Liver (tissue), 9 donors: Measurements from ENCODE around the gene CNTN5. TPM values are rescaled to one million over a fixed set of nuclear protein-coding genes. Genes with fewer than 3 reads are reported as not detected.

ENCODE experiments used
- DNase-seq: peaks from one replicate; pipeline ENCODE4 v3.0.0-alpha.2; 2017; ENCODE audit warnings: low spot score
- H3K27ac ChIP-seq, 2 donors: one replicate each; pipeline ENCODE4 v1.7.0; 2013; ENCODE audit warnings: inconsistent platforms in 2 of 2, low read length in 2 of 2, control low read depth in 1 of 2, low read depth in 1 of 2, mild to moderate bottlenecking in 1 of 2
- H3K27me3 ChIP-seq, 4 donors: one replicate each; pipeline versions ENCODE4 v1.6.1 to v1.7.0; 2013; ENCODE audit warnings: low read length in 3 of 4, inconsistent platforms in 1 of 4, mild to moderate bottlenecking in 1 of 4, moderate library complexity in 1 of 4; ENCODE audit not compliant: control insufficient read depth in 4 of 4, insufficient read depth in 4 of 4
- H3K36me3 ChIP-seq, 4 donors: one replicate each; pipeline versions ENCODE4 v1.6.1 to v1.7.0; 2013; ENCODE audit warnings: low read length in 3 of 4, mild to moderate bottlenecking in 3 of 4, low read depth in 1 of 4, moderate library complexity in 1 of 4; ENCODE audit not compliant: control insufficient read depth in 4 of 4, insufficient read depth in 3 of 4
- H3K4me1 ChIP-seq, 4 donors: one replicate each; pipeline versions ENCODE4 v1.6.1 to v1.7.0; 2013; ENCODE audit warnings: low read length in 3 of 4, mild to moderate bottlenecking in 3 of 4, moderate library complexity in 1 of 4; ENCODE audit not compliant: control insufficient read depth in 4 of 4, insufficient read depth in 4 of 4
- H3K4me3 ChIP-seq, 3 donors: one replicate each; pipeline versions ENCODE4 v1.6.1 to v1.7.0; 2013; ENCODE audit warnings: low read length in 3 of 3, control low read depth in 1 of 3, low read depth in 1 of 3, mild to moderate bottlenecking in 1 of 3
- H3K9ac ChIP-seq, 2 donors: one replicate each; pipeline ENCODE4 v1.7.0; 2013; ENCODE audit warnings: low read length in 2 of 2, mild to moderate bottlenecking in 2 of 2, moderate library complexity in 2 of 2, control low read depth in 1 of 2, low read depth in 1 of 2
- H3K9me3 ChIP-seq, 4 donors: one replicate each; pipeline versions ENCODE4 v1.6.1 to v1.7.0; 2013; ENCODE audit warnings: low read length in 3 of 4; ENCODE audit not compliant: control insufficient read depth in 4 of 4
- EGR1 ChIP-seq, 2 donors: IDR thresholded peaks; 2 replicates each; pipeline ENCODE4 v1.6.1; 2016 to 2018; ENCODE audit warnings: antibody characterized with exemption in 2 of 2, low read depth in 2 of 2
- FOXA2 ChIP-seq: IDR thresholded peaks from 2 replicates; pipeline ENCODE4 v1.6.1; 2016; ENCODE audit warnings: antibody characterized with exemption
- GABPA ChIP-seq, 2 donors: IDR thresholded peaks in 1 of 2; conservative IDR thresholded peaks in 1 of 2; 2 replicates each; pipeline ENCODE4 v1.6.1; 2016; ENCODE audit warnings: antibody characterized with exemption in 2 of 2, mild to moderate bottlenecking in 1 of 2, moderate library complexity in 1 of 2
- HNF4A ChIP-seq, 2 donors: conservative IDR thresholded peaks; 2 replicates each; pipeline ENCODE4 v1.6.1; 2016; ENCODE audit warnings: antibody characterized with exemption in 2 of 2, mild to moderate bottlenecking in 2 of 2
- NR2F2 ChIP-seq: IDR thresholded peaks from 2 replicates; pipeline ENCODE4 v1.6.1; 2016; ENCODE audit warnings: antibody characterized with exemption
- RAD21 ChIP-seq, 2 donors: IDR thresholded peaks; 2 replicates each; pipeline ENCODE4 v1.6.1; 2016; ENCODE audit warnings: antibody characterized with exemption in 2 of 2, mild to moderate bottlenecking in 2 of 2
- RXRA ChIP-seq, 2 donors: IDR thresholded peaks; 2 replicates each; pipeline ENCODE4 v1.6.1; 2017 to 2018; ENCODE audit warnings: antibody characterized with exemption in 2 of 2, mild to moderate bottlenecking in 1 of 2
- SP1 ChIP-seq: IDR thresholded peaks from 2 replicates; pipeline ENCODE4 v1.6.1; 2018; ENCODE audit warnings: antibody characterized with exemption, mild to moderate bottlenecking
- YY1 ChIP-seq: IDR thresholded peaks from 2 replicates; pipeline ENCODE4 v1.6.1; 2016; ENCODE audit warnings: antibody characterized with exemption, mild to moderate bottlenecking
- WGBS: extraction: QIAGEN DNeasy Blood & Tissue Kit; methylation state at CpG from one replicate; pipeline ENCODE4 v1.1.7; 2013; 5-methylcytosine and 5-hydroxymethylcytosine counted together
- polyA plus RNA-seq, 2 donors: library from polyadenylated mRNA; stranded (reverse) in 1 of 2; unstranded in 1 of 2; fragments of 200-250 nt in 1 of 2; fragments of >200 nt in 1 of 2; fragmentation: Nextera tagmentation in 1 of 2; extraction: Ambion mirVana in 1 of 2; gene quantifications; one replicate each; pipeline versions ENCODE4 v1.2.1 to v1.2.3, GENCODE V29; 2013 to 2015
- total RNA-seq, 2 donors: library from RNA; depleted of rRNA; stranded (reverse); fragments of >200 nt; gene quantifications; one replicate each; pipeline ENCODE4 v1.2.3, GENCODE V29; 2014
- TF ChIP-seq, protein P1 (sequence below): IDR thresholded peaks from 2 replicates; pipeline ENCODE4 v1.6.1; 2016; ENCODE audit warnings: antibody characterized with exemption, mild to moderate bottlenecking
- TF ChIP-seq, protein P2 (sequence below): fragments of 150-350 bp; IDR thresholded peaks from 2 replicates; pipeline ENCODE4 v1.5.1; 2017; ENCODE audit warnings: improper control_type of control experiment, low read depth, low read length; ENCODE audit not compliant: missing input control
- TF ChIP-seq, protein P3 (sequence below): IDR thresholded peaks from 2 replicates; pipeline ENCODE4 v1.6.1; 2016; ENCODE audit warnings: antibody characterized with exemption
- TF ChIP-seq, protein P4 (sequence below): IDR thresholded peaks from 2 replicates; pipeline ENCODE4 v1.6.1; 2016; ENCODE audit warnings: antibody characterized with exemption
- donor health status: healthy.
- donor health status: healthy.
- donor health status: healthy.
- donor health status: healthy.
- donor health status: healthy.

Gene CNTN5
- total and polyA plus RNA-seq, 4 donors, result 0.01 to 0.08 (median 0.04) TPM

DNA sequence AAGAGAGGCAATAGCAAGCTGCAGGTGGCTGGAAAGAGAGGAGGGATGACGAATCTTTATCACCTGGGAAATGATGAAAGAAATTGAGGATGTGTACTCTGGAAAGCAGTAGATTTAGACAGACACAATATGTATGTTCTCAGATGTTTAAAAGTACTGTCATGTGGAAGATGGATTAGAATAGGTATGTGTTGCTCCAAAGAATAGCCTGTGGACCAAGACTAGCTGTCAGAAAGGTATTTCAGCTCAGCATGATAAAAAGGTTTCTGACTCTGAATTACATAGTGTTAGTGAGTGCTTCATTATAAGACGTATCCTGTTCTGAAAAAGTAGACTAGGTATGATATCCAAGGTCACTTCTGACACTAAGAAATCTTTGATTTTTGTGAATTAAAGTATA, 322.4 kb downstream of the CNTN5 start (continued):
- TF ChIP-seq, protein P1, sequence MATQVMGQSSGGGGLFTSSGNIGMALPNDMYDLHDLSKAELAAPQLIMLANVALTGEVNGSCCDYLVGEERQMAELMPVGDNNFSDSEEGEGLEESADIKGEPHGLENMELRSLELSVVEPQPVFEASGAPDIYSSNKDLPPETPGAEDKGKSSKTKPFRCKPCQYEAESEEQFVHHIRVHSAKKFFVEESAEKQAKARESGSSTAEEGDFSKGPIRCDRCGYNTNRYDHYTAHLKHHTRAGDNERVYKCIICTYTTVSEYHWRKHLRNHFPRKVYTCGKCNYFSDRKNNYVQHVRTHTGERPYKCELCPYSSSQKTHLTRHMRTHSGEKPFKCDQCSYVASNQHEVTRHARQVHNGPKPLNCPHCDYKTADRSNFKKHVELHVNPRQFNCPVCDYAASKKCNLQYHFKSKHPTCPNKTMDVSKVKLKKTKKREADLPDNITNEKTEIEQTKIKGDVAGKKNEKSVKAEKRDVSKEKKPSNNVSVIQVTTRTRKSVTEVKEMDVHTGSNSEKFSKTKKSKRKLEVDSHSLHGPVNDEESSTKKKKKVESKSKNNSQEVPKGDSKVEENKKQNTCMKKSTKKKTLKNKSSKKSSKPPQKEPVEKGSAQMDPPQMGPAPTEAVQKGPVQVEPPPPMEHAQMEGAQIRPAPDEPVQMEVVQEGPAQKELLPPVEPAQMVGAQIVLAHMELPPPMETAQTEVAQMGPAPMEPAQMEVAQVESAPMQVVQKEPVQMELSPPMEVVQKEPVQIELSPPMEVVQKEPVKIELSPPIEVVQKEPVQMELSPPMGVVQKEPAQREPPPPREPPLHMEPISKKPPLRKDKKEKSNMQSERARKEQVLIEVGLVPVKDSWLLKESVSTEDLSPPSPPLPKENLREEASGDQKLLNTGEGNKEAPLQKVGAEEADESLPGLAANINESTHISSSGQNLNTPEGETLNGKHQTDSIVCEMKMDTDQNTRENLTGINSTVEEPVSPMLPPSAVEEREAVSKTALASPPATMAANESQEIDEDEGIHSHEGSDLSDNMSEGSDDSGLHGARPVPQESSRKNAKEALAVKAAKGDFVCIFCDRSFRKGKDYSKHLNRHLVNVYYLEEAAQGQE, result no peak

DNA sequence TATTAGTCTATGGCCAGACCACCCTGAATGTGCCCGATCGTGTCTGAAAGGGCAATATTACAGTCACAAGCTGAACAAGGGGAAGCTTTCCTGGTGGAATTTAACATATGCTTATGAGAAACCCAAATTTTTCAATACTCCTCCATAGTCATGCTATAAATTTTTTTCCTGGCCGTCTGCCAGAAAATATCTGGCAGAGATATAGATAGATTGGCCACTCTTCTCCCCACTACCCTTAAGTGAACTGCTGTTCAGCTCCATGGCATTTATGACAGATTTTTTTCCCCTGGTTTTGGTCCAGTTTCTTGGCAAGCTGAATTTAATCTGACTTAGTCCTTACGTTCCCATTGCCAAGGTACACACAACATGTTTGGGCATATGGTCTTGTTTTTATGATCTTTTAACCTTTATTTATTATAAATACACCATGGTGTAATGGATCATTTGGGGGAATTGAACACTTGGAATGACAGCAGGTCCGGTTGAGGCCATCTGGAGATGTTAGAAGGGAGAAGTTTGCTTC, 328.5 kb downstream of the CNTN5 start:
- WGBS, result 55% methylated on average over 5 of the region's 5 CpGs

DNA sequence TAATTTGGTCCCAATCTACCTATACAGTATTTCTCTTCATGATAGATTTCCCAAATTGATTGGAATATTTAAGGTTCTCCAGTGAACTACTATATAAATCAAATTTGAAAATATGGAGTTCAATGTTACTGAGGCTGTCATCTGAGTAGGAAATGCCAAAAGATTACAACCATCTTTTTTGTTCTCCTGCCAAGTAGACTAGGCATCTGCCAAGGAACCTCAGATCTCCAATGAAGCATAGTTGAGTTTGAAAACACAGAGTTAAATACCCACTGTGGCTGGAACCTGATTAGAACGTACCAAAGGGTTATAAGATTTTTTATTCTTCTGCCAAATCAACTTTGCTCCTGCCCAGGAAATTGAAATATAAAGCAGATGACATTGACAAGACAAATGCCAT, 330.9 kb downstream of the CNTN5 start:
- no peaks in the 10 kb centered on the region for H3K9me3 ChIP-seq
- DNase-seq, result no peak
- no peaks in the 10 kb centered on the region for H3K4me1 ChIP-seq
- no peaks in the 10 kb centered on the region for H3K27me3 ChIP-seq
- H3K36me3 ChIP-seq, result no peaks in the 10 kb centered on the region
- no peak overlapping the region for H3K9ac ChIP-seq
- H3K27ac ChIP-seq, result no peak overlapping the region
- no peak overlapping the region for H3K4me3 ChIP-seq
- no peak for TF ChIP-seq NR2F2
- TF ChIP-seq, protein P1, result no peak
- TF ChIP-seq, protein P2, sequence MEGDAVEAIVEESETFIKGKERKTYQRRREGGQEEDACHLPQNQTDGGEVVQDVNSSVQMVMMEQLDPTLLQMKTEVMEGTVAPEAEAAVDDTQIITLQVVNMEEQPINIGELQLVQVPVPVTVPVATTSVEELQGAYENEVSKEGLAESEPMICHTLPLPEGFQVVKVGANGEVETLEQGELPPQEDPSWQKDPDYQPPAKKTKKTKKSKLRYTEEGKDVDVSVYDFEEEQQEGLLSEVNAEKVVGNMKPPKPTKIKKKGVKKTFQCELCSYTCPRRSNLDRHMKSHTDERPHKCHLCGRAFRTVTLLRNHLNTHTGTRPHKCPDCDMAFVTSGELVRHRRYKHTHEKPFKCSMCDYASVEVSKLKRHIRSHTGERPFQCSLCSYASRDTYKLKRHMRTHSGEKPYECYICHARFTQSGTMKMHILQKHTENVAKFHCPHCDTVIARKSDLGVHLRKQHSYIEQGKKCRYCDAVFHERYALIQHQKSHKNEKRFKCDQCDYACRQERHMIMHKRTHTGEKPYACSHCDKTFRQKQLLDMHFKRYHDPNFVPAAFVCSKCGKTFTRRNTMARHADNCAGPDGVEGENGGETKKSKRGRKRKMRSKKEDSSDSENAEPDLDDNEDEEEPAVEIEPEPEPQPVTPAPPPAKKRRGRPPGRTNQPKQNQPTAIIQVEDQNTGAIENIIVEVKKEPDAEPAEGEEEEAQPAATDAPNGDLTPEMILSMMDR, result no peak
- TF ChIP-seq SP1, result no peak
- TF ChIP-seq, protein P3, sequence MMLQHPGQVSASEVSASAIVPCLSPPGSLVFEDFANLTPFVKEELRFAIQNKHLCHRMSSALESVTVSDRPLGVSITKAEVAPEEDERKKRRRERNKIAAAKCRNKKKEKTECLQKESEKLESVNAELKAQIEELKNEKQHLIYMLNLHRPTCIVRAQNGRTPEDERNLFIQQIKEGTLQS, result no peak
- no peak for TF ChIP-seq FOXA2
- TF ChIP-seq, protein P4, sequence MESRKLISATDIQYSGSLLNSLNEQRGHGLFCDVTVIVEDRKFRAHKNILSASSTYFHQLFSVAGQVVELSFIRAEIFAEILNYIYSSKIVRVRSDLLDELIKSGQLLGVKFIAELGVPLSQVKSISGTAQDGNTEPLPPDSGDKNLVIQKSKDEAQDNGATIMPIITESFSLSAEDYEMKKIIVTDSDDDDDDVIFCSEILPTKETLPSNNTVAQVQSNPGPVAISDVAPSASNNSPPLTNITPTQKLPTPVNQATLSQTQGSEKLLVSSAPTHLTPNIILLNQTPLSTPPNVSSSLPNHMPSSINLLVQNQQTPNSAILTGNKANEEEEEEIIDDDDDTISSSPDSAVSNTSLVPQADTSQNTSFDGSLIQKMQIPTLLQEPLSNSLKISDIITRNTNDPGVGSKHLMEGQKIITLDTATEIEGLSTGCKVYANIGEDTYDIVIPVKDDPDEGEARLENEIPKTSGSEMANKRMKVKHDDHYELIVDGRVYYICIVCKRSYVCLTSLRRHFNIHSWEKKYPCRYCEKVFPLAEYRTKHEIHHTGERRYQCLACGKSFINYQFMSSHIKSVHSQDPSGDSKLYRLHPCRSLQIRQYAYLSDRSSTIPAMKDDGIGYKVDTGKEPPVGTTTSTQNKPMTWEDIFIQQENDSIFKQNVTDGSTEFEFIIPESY, result no peak
- no peak for TF ChIP-seq HNF4A (conservative IDR thresholded peaks at IDR 0.05)
- no peak for TF ChIP-seq RAD21 (IDR thresholded peaks at IDR 0.05)
- WGBS, result 17% methylated on average over 1 of the region's 1 CpG

More for the DNA sequence above, 328.5 kb downstream of the CNTN5 start:
- Histone ChIP-seq H3K27ac (no peak overlapping the region), H3K4me3 (no peak overlapping the region), H3K27me3 (no peaks in the 10 kb centered on the region), H3K9ac (no peak overlapping the region), H3K36me3 (no peaks in the 10 kb centered on the region), H3K4me1 (no peaks in the 10 kb centered on the region), H3K9me3 (no peaks in the 10 kb centered on the region)
- TF ChIP-seq GABPA (IDR thresholded peaks at IDR 0.05 in 1 of 2, conservative IDR thresholded peaks at IDR 0.05 in 1 of 2) (no peak), SP1 (no peak), EGR1 (IDR thresholded peaks at IDR 0.05; ENCODE audit: low read depth in 2 of 2) (no peak), YY1 (no peak), RXRA (IDR thresholded peaks at IDR 0.05) (no peak), NR2F2 (no peak)
- TF ChIP-seq, protein P3, result no peak
- TF ChIP-seq, protein P2, result no peak
- no peak for DNase-seq
